KOPT-K1 (cell line): ENCODE data around the gene MKS1.

Experiments
- H3K27ac ChIP-seq: fragments of 200-600 bp; sonication (generic); 2 replicates; pipeline ENCODE4 v1.5.1; 2016; ENCODE audit warnings: antibody characterized with exemption, mild to moderate bottlenecking, low read depth, low read length; ENCODE audit not compliant: poor library complexity, severe bottlenecking
- H3K36me3 ChIP-seq: fragments of 200-600 bp; sonication (generic); 2 replicates; pipeline ENCODE4 v1.5.1; 2017; ENCODE audit warnings: antibody characterized with exemption, mild to moderate bottlenecking, low read length, moderate library complexity; ENCODE audit not compliant: insufficient read depth
- H3K9me3 ChIP-seq: fragments of 200-600 bp; sonication (generic); 2 replicates; pipeline ENCODE4 v1.5.1; 2017; ENCODE audit warnings: antibody characterized with exemption, low read length, mild to moderate bottlenecking; ENCODE audit not compliant: insufficient read depth, poor library complexity, severe bottlenecking

MKS1 gene

GRCh38 chr17:58219007-58219788 is at the start of gene MKS1:
TSS of gene MKS1 (minus strand) at chr17:58219255. CDS start at chr17:58219230, 25 bp downstream.
- H3K36me3 ChIP-seq = peaks cover 9% of the 10 kb centered on the region; the same call in 1 of the 2 replicates
- H3K9me3 ChIP-seq = peaks cover 9% of the 10 kb centered on the region
- peak within 1 kb of the TSS; percentile 61 for H3K27ac ChIP-seq

DNA sequence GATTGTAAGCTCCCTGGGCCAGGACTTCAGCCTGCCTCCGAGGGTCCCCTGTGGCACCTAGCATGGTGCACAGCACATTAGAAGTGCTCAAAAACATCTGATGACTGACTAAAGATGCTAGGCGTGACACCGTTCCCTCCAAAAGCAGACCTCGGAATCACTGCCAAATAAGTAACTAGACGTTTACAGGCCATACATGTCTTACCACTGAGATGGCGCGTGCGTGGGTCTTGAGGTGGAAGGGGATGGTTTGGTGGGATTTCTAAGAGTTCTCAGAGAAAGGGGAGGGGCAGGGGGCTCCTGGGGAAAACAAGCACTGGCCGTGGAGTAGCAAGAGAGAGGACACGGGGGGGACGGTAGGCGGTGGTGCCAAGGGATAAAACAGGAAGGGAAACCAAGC is 49.3 kb upstream of the MKS1 start:
- Histone ChIP-seq H3K27ac (no peak overlapping the region), H3K9me3 (peaks cover 6% of the 10 kb centered on the region), H3K36me3 (no peaks in the 10 kb centered on the region)

DNA sequence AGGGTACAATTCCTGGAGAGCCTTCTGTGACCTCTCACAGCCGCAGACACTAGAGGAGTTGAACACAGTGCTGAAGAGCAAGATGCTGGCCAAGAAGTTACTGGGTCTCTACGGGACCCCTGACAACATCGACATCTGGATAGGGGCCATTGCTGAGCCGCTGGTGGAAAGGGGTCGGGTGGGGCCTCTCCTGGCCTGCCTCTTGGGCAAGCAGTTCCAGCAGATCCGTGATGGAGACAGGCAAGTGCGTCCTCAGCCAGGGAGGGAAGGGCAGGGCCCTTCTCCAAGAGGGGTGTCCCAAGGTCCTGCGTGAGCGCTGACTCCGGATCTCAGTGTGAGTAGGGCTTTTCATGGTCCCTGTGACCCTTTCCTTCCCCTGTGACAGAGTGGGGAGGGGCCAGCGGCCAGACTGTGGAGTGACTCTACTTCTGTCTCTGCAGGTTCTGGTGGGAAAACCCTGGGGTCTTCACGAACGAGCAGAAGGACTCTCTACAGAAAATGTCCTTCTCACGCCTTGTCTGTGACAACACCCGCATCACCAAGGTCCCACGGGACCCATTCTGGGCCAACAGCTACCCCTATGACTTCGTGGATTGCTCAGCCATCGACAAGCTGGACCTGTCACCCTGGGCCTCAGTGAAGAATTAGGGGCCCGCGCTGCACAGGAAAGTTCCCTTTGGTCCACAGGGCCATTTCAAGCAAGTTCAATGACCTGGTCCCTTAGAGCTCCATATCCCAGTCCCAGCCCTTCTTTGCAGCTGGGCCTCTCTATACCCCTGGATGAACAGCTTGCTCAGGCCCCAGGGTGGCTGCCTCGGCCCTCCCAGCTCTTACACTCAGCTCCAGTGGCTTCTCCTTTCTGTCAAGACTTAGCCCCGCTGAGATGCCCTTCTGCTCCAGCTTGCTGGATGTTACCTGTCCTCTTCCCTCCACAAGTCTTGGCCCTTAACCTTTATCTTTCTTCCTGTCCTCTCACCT is 48.6 kb upstream of the MKS1 start:
- Histone ChIP-seq H3K27ac (no peak overlapping the region), H3K9me3 (peaks cover 6% of the 10 kb centered on the region), H3K36me3 (no peaks in the 10 kb centered on the region)

GRCh38 chr17:58265902-58266875 is 47.1 kb upstream of the MKS1 start:
- no peak overlapping the region for H3K27ac ChIP-seq
- peaks cover 6% of the 10 kb centered on the region for H3K9me3 ChIP-seq
- H3K36me3 ChIP-seq = no peaks in the 10 kb centered on the region

DNA sequence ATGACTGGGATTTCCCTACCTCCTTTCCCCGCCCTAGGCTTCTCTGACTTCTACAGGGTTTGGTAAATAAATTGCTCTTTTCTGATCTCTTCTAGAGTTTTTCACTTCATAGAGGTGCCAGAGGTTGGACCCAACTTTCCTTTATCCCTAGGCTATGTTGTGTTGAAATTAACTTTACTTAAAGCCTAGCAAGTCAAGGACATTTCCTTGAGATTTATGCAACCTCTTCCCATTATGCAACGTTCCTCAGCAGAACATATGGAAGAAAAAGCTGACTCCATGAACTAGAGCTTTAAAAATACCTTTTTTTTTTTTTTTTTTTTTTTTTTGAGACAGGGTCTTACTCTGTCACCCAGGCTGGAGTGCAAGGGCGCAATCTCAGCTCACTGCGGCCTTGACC is 46.2 kb upstream of the MKS1 start:
- no peak overlapping the region for H3K27ac ChIP-seq
- peaks cover 7% of the 10 kb centered on the region for H3K9me3 ChIP-seq
- H3K36me3 ChIP-seq = no peaks in the 10 kb centered on the region

DNA sequence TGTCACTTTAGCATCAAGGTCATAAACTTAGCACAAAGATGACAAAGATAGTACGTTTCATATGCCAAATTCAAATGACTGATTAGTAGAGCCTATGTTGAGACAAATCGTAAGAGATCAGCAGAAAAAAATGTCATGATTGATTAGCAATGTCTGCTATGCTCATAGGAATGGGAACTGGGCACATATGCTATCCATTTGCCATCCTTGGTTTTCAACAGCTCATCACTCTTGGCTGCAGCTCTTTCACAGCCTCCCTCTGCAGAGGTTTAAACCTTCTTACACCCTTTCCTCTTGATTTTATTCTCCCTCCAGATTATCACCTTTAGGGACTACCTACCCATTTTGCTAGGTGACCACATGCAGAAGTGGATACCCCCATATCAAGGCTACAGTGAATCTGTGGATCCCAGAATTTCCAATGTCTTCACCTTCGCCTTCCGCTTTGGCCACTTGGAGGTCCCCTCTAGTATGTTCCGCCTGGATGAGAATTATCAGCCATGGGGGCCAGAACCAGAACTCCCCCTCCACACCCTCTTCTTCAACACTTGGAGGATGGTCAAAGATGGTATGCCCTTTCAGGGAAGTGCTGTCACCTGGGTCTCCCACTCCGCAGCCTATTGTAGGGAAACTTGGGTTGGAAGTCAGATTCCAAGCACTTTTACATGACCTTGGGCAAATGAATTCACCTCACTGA is 45.5 kb upstream of the MKS1 start:
- Histone ChIP-seq H3K27ac (no peak overlapping the region), H3K9me3 (peaks cover 10% of the 10 kb centered on the region), H3K36me3 (no peaks in the 10 kb centered on the region)

DNA sequence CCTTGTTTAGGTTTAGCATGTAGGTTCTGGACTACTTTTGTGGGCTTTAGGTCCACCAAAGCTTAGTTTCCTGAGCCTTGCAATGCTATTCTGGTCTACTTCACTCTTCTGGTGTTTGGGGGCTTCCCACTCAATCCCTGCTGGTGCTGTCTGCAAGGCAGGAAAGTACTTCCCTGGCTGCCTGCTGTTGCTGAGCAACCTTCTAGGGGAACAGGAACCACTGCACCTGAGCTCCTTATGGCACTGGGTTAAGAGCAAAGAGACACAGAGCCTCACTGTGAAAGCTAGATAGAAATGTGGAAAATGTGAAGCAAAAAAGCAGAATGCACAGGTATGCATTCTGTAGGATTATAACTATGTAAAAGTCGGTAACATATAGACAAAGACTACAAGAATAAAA is 44.7 kb upstream of the MKS1 start:
- Histone ChIP-seq H3K36me3 (no peaks in the 10 kb centered on the region), H3K27ac (no peak overlapping the region), H3K9me3 (peaks cover 10% of the 10 kb centered on the region)

DNA sequence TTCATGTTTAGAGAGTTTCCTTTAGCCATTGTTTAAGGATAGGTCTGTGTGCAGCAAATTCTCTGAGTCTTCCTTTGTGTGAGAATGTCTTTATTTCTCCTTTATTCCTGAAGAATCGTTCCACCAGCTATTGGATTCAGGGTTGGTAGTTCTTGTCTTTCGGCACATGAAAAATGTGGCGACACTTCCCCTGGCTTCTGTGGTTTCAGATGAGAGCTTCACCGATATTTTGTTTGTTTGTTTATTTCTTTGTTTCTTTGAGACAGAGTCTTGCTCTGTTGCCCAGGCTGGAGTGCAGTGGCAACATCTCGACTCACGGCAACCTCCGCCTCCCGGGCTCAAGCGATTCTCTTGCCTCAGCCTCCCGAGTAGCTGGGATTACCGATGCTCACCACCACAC is 43.1 kb upstream of the MKS1 start:
- Histone ChIP-seq H3K27ac (no peak overlapping the region), H3K9me3 (peaks cover 10% of the 10 kb centered on the region), H3K36me3 (no peaks in the 10 kb centered on the region)

DNA sequence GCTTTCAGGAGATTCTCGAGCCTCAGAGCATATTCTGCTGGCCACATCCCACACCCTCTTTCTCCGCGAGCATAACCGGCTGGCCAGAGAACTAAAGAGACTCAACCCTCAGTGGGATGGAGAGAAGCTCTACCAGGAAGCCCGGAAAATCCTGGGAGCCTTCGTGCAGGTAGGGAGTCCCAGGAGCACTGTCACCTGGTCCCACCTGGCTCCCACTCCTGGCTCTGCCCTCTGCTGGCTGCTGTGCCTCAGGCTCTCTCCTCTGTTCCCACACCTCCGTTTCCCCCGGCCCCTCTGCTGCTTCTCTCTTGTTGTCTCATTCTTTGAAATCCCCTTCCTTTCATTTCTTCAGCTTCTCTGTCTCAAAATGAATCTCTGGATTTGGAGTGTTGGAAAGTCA is 35.7 kb upstream of the MKS1 start:
- Histone ChIP-seq H3K36me3 (no peaks in the 10 kb centered on the region), H3K9me3 (no peaks in the 10 kb centered on the region), H3K27ac (no peak overlapping the region)

GRCh38 chr17:58253082-58253481 is 34.0 kb upstream of the MKS1 start:
- Histone ChIP-seq H3K9me3 (no peaks in the 10 kb centered on the region), H3K27ac (no peak overlapping the region), H3K36me3 (no peaks in the 10 kb centered on the region)

GRCh38 chr17:58252141-58252540 is 33.1 kb upstream of the MKS1 start:
- Histone ChIP-seq H3K27ac (no peak overlapping the region), H3K9me3 (no peaks in the 10 kb centered on the region), H3K36me3 (no peaks in the 10 kb centered on the region)

DNA sequence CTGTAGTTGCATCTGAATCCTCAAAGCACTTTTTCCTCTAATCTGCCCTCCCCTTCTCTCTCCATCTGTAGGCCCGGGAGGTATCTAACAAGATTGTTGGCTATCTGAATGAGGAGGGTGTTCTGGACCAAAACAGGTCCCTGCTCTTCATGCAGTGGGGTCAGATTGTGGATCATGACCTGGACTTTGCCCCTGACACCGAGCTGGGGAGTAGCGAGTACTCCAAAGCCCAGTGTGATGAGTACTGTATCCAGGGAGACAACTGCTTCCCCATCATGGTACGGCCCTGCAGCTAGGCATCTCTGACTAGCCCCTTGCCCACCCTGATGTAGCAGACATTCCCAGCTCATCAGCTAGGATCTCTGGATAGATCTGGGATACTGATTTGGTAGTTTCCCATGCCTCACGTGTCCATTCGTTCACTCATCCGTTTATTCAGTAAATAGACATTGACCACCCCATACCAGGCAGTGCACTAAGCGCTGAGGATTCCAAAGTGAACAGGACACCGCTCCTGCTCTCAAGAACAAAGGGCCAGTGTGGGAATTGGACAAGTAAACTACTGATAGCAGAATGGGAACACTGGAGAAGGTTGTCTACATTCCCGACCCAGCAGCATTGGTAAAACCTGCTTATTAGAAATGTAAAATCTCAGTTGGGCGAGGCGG is 31.4 kb upstream of the MKS1 start:
- no peak overlapping the region for H3K27ac ChIP-seq
- H3K36me3 ChIP-seq = no peaks in the 10 kb centered on the region
- no peaks in the 10 kb centered on the region for H3K9me3 ChIP-seq

- no peaks in the 10 kb centered on the region for H3K9me3 ChIP-seq
- no peaks in the 10 kb centered on the region for H3K36me3 ChIP-seq
- no peak overlapping the region for H3K27ac ChIP-seq
Measured at GRCh38 chr17:58249270-58250133, 30.4 kb upstream of the MKS1 start.
